Esophagus mucosa (tissue), 1 donor: ENCODE results near the gene PPP1R1B. TPM values are rescaled to one million over a fixed set of nuclear protein-coding genes. Genes with fewer than 3 reads are reported as not detected.
"Not testable (repeated sequence)": the region's sequence is repeated elsewhere in the genome, so short reads cannot be mapped to it uniquely, and the experiment has no call there.

Experiments used
- ATAC-seq: fragments of 200-7000 bp; cut with Tn5 transposase; one replicate; pipeline ENCODE4 v1.9.1; 2020
- total RNA-seq: library from RNA; stranded (reverse); gene quantifications from one replicate; pipeline ENCODE4 v1.2.4, GENCODE V29; 2023
- donor health status: DM: yes; HTN: yes; CAD: no.

PPP1R1B gene
- total RNA-seq = 1.6 TPM

GRCh38 chr17:39626171-39627046, at the start of gene PPP1R1B:
PPP1R1B (plus strand) TSS chr17:39626952; CDS start chr17:39627393, 441 bp downstream.
- no peak for ATAC-seq

GRCh38 chr17:39578272-39578671, 48.5 kb upstream of the PPP1R1B start:
- ATAC-seq = no peak

- no peak for ATAC-seq
These were observed 47.3 kb upstream of the PPP1R1B start for GRCh38 chr17:39579318-39580081.

- ATAC-seq = no peak
These were observed 46.7 kb upstream of the PPP1R1B start for GRCh38 chr17:39580082-39580468.

- no peak for ATAC-seq
These were observed 45.5 kb upstream of the PPP1R1B start for GRCh38 chr17:39581071-39581758.

GRCh38 chr17:39581759-39582085, 45.0 kb upstream of the PPP1R1B start:
- no peak for ATAC-seq

- ATAC-seq = no peak
These were observed 44.1 kb upstream of the PPP1R1B start for GRCh38 chr17:39582658-39583057.

- ATAC-seq = not testable (repeated sequence)
These were observed 36.6 kb upstream of the PPP1R1B start for GRCh38 chr17:39590180-39590579.

GRCh38 chr17:39591958-39592954, 34.5 kb upstream of the PPP1R1B start:
- ATAC-seq = no peak

GRCh38 chr17:39593371-39593770, 33.4 kb upstream of the PPP1R1B start:
- ATAC-seq = no peak

GRCh38 chr17:39595294-39595693, 31.5 kb upstream of the PPP1R1B start:
- no peak for ATAC-seq

- ATAC-seq = no peak
These were observed 30.7 kb upstream of the PPP1R1B start for GRCh38 chr17:39595928-39596510.

- ATAC-seq = no peak
These were observed 30.0 kb upstream of the PPP1R1B start for GRCh38 chr17:39596543-39597267.

GRCh38 chr17:39597372-39598046, 29.2 kb upstream of the PPP1R1B start:
- no peak for ATAC-seq

- ATAC-seq = no peak
These were observed 28.7 kb upstream of the PPP1R1B start for GRCh38 chr17:39598047-39598481.

- no peak for ATAC-seq
These were observed 28.1 kb upstream of the PPP1R1B start for GRCh38 chr17:39598630-39599003.

- no peak for ATAC-seq
These were observed 27.6 kb upstream of the PPP1R1B start for GRCh38 chr17:39599004-39599664.

GRCh38 chr17:39599665-39600231, 27.0 kb upstream of the PPP1R1B start:
- ATAC-seq = peak; percentile 6

- no peak for ATAC-seq
These were observed 26.3 kb upstream of the PPP1R1B start for GRCh38 chr17:39600288-39600996.
